PC-9 (cell line): Measurements from ENCODE around the gene PDE8A. TPM values are rescaled to one million over a fixed set of nuclear protein-coding genes. Genes with fewer than 3 reads are reported as not detected.

Source experiments
- BruUV-seq: library from RNA; stranded (reverse); fragments of 400-500 nt; replicated peaks from 2 replicates; lab custom pipeline; 2021; lab: Mats Ljungman, UMichigan
- CTCF ChIA-PET: fragments of 300-600 bp; sonication (Branson Sonifier 250); formaldehyde crosslinking; loops from one replicate; lab custom pipeline; 2022; ENCODE audit warnings: antibody characterized with exemption; lab: Charles Lee
- POLR2A ChIA-PET: fragments of 300-600 bp; sonication (Branson Sonifier 250); formaldehyde crosslinking; loops from one replicate; lab custom pipeline; 2022; ENCODE audit warnings: antibody characterized with exemption; ENCODE audit not compliant: unreplicated experiment; lab: Charles Lee
- DNase-seq, 2 experiments: peaks; one replicate each; pipeline versions ENCODE4 v3.0.0 to v3.0.0-alpha.2; 2015 to 2022; ENCODE audit warnings: mixed read lengths in 1 of 2
- H2AFZ ChIP-seq: fragments of 200-600 bp; sonication (generic); 2 replicates; pipeline ENCODE4 v1.8.1; 2017; ENCODE audit warnings: antibody characterized with exemption
- H3F3A ChIP-seq: fragments of 200-600 bp; sonication (generic); 2 replicates; pipeline ENCODE4 v1.8.1; 2017; ENCODE audit warnings: antibody characterized with exemption, mild to moderate bottlenecking, low read depth; ENCODE audit not compliant: insufficient read depth
- H3K27ac ChIP-seq: fragments of 200-600 bp; sonication (generic); 2 replicates; pipeline ENCODE4 v1.6.1; 2016; ENCODE audit warnings: mixed run types
- H3K27me3 ChIP-seq: fragments of 200-600 bp; sonication (generic); 2 replicates; pipeline ENCODE4 v1.6.1; 2016; ENCODE audit warnings: low read depth, mixed run types; ENCODE audit not compliant: insufficient read depth
- H3K36me3 ChIP-seq: fragments of 200-600 bp; sonication (generic); 2 replicates; pipeline ENCODE4 v1.6.1; 2016; ENCODE audit warnings: low read depth, mixed run types
- H3K4me1 ChIP-seq: fragments of 200-600 bp; sonication (generic); replicated peaks from 2 replicates; pipeline ENCODE4 v1.6.1; 2016; ENCODE audit warnings: mixed run types; ENCODE audit not compliant: insufficient read depth
- H3K4me2 ChIP-seq: fragments of 200-600 bp; sonication (generic); 2 replicates; pipeline ENCODE4 v1.6.1; 2017; ENCODE audit warnings: mixed run types
- H3K4me3 ChIP-seq: fragments of 200-600 bp; sonication (generic); 2 replicates; pipeline ENCODE4 v1.6.1; 2016; ENCODE audit warnings: mixed run types
- H3K79me2 ChIP-seq: fragments of 200-600 bp; sonication (generic); 2 replicates; pipeline ENCODE4 v1.6.1; 2017; ENCODE audit warnings: low read depth, mixed run types
- H3K9me2 ChIP-seq: fragments of 200-600 bp; sonication (generic); 2 replicates; pipeline ENCODE4 v1.8.1; 2017; ENCODE audit warnings: mild to moderate bottlenecking; ENCODE audit not compliant: insufficient read depth
- H3K9me3 ChIP-seq: fragments of 200-600 bp; sonication (generic); 2 replicates; pipeline ENCODE4 v1.8.1; 2016; ENCODE audit warnings: low read depth; ENCODE audit not compliant: insufficient read depth
- H4K20me1 ChIP-seq: fragments of 200-600 bp; sonication (generic); 2 replicates; pipeline ENCODE4 v1.8.1; 2017; ENCODE audit not compliant: insufficient read depth
- CTCF ChIP-seq: fragments of 200-600 bp; sonication (generic); conservative IDR thresholded peaks from 2 replicates; pipeline ENCODE4 v1.6.1; 2017; ENCODE audit warnings: mixed run types, antibody characterized with exemption, mild to moderate bottlenecking, moderate library complexity
- EZH2 ChIP-seq: fragments of 200-600 bp; sonication (generic); IDR thresholded peaks from 2 replicates; pipeline ENCODE4 v1.8.0; 2017; ENCODE audit warnings: antibody characterized with exemption, low read depth
- intact Hi-C: fragments of 100-400 bp; cut with micrococcal nuclease; formaldehyde crosslinking; loops from one replicate; pipeline ENCODE4 v1.10.0; 2022; ENCODE audit not compliant: unreplicated experiment
- total RNA-seq: library from RNA; stranded (reverse); gene quantifications from 2 replicates; pipeline ENCODE4 v1.2.3, GENCODE V29; 2021

Gene PDE8A
- total RNA-seq, 1 experiment from 2014 or later = 47.3 TPM

GRCh38 chr15:85009435-85009834, 27.8 kb downstream of the PDE8A start:
- Histone ChIP-seq H3K79me2 (peaks cover 82% of the 10 kb centered on the region), H2AFZ (no peak overlapping the region), H3K36me3 (no peaks in the 10 kb centered on the region), H3K27me3 (no peaks in the 10 kb centered on the region), H3K9me3 (0 out of 2 replicates have a peak, but pooled peaks cover 4% of the 10 kb centered on the region), H3K27ac (peak overlapping the region; percentile 12; the same call in 1 of the 2 replicates), H3K4me3 (no peak overlapping the region), H3K4me1 (no peaks in the 10 kb centered on the region; the same call in 1 of the 2 replicates), H3K4me2 (no peak overlapping the region), H4K20me1 (peaks cover 4% of the 10 kb centered on the region; the same call in 1 of the 2 replicates), H3F3A (no peaks in the 10 kb centered on the region; the same call in 1 of the 2 replicates), H3K9me2 (no peaks in the 10 kb centered on the region)
- ChIA-PET CTCF (no interaction called here), POLR2A (interaction anchor here (0.6 kb wide), 1 partner anchor 15 kb away, joined by 3 read pairs; no protein-coding TSS in a partner anchor)
- intact Hi-C loops = no loop called here
- no peak for DNase-seq
- TF ChIP-seq CTCF (no peak), EZH2 (no peak)
- no TSS peak for BruUV-seq

GRCh38 chr15:85010071-85010385, 28.4 kb downstream of the PDE8A start:
- no peaks in the 10 kb centered on the region for H3K27me3 ChIP-seq
- no peak overlapping the region for H3K27ac ChIP-seq
- ChIA-PET POLR2A (no interaction called here), CTCF (no interaction called here)
- H3K79me2 ChIP-seq = peaks cover 82% of the 10 kb centered on the region
- no peaks in the 10 kb centered on the region; the same call in 1 of the 2 replicates for H3F3A ChIP-seq
- DNase-seq = no peak
- 0 out of 2 replicates have a peak, but pooled peaks cover 4% of the 10 kb centered on the region for H3K9me3 ChIP-seq
- no peaks in the 10 kb centered on the region for H3K9me2 ChIP-seq
- no peak overlapping the region for H2AFZ ChIP-seq
- no peaks in the 10 kb centered on the region; the same call in 1 of the 2 replicates for H3K4me1 ChIP-seq
- no peak for TF ChIP-seq CTCF
- no peak for TF ChIP-seq EZH2
- no TSS peak for BruUV-seq
- intact Hi-C loops = no loop called here
- H3K36me3 ChIP-seq = no peaks in the 10 kb centered on the region
- no peak overlapping the region for H3K4me2 ChIP-seq
- H3K4me3 ChIP-seq = no peak overlapping the region
- H4K20me1 ChIP-seq = peaks cover 4% of the 10 kb centered on the region; the same call in 1 of the 2 replicates

- intact Hi-C loops = no loop called here
Observed at GRCh38 chr15:85010386-85011159, 28.9 kb downstream of the PDE8A start.

More at GRCh38 chr15:85010386-85011159, 28.9 kb downstream of the PDE8A start:
- Histone ChIP-seq H3F3A (no peaks in the 10 kb centered on the region; the same call in 1 of the 2 replicates), H3K9me3 (0 out of 2 replicates have a peak, but pooled peaks cover 4% of the 10 kb centered on the region), H2AFZ (no peak overlapping the region), H3K79me2 (peaks cover 82% of the 10 kb centered on the region), H4K20me1 (peaks cover 4% of the 10 kb centered on the region; the same call in 1 of the 2 replicates), H3K27ac (no peak overlapping the region), H3K4me3 (no peak overlapping the region), H3K27me3 (no peaks in the 10 kb centered on the region), H3K36me3 (no peaks in the 10 kb centered on the region), H3K4me1 (no peaks in the 10 kb centered on the region; the same call in 1 of the 2 replicates), H3K4me2 (no peak overlapping the region), H3K9me2 (no peaks in the 10 kb centered on the region)
- BruUV-seq = no TSS peak
- POLR2A ChIA-PET = no interaction called here
- no peak for DNase-seq
- CTCF ChIA-PET = no interaction called here
- TF ChIP-seq CTCF (no peak), EZH2 (no peak)
